ENCODE measurements around the gene MMP20.

MMP20 gene

DNA sequence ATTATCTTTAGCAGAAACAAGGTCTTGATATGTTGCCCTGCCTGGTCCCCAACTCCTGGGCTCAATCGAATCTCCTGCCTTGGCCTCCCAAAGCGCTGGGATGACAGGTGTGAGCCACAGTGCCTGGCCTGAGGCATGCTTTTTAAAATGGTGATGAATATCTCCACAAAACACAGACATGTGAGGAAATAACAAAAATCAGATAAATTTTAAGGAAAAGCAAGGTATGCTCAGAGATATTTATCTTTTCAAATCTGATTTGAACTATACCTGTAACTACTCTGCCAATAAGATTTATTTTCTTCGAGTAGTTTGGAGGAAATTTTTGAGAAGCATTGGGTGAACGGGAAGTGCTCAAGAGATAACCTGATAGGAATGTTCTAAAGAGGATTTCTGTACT lies 35.9 kb upstream of the MMP20 start:
- no peak for TF ChIP-seq CTCF (IDR thresholded peaks at IDR 0.05; ENCODE audit: control extremely low read depth, extremely low read depth, low read depth, missing control alignments)
- POLR2A ChIA-PET = no interaction called here
- CTCF ChIA-PET = interaction anchor here (0.6 to 1.0 kb wide), 2 partner anchors 13 to 392 kb away, joined by 3 read pairs; no protein-coding TSS in a partner anchor
- no peak for DNase-seq (ENCODE audit: extremely low spot score)

DNA sequence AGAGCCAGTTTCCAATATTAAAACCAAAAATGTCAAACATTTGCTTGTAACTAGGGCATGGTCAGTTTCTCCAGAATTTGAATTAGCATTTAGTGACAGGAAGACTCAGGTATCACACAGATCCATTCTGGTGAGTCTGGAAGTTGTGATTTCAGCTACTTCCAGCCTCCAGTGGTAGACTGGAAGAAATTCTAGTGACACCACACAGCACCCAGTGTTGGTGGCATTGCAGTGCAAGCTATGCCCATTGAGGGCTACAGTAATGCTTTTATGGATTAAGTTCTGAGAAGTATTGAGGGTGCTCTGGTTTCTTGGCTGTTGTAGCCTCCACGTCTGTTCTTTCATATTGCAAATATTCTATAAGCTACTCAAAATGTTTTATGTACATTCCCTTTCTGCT lies 31.4 kb upstream of the MMP20 start:
- no peak for TF ChIP-seq CTCF (IDR thresholded peaks at IDR 0.05; ENCODE audit: control extremely low read depth, extremely low read depth, low read depth, missing control alignments)
- ChIA-PET CTCF (interaction anchor here (2.8 kb wide), 1 partner anchor 10 kb away, joined by 22 read pairs; no protein-coding TSS in a partner anchor), POLR2A (no interaction called here)
- DNase-seq (ENCODE audit: extremely low spot score) = no peak

DNA sequence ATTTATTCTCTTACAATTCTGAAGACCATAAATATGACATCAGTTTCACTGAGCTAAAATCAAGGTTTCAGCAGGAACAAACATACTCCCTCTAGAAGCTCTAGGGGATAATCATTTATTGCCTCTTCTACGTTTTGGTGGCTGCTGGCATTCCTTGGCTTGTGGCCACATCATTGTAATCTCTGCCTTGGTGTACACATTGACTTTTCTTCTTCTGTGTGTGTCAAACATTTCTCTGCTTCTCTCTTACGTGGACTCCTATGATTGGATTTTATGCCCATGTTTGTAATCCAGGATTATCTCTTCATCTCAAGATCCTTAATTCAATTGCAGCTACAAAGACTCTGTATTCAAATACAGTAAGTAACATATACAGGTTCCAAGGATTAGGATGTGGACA lies 30.4 kb upstream of the MMP20 start:
- DNase-seq (ENCODE audit: extremely low spot score) = no peak
- CTCF ChIA-PET = interaction anchor here (1.8 kb wide), 1 partner anchor 11 kb away, joined by 13 read pairs; no protein-coding TSS in a partner anchor
- POLR2A ChIA-PET = no interaction called here
- TF ChIP-seq CTCF (IDR thresholded peaks at IDR 0.05; ENCODE audit: control extremely low read depth, extremely low read depth, low read depth, missing control alignments) = no peak

GRCh38 chr11:102654761-102655160 lies 29.6 kb upstream of the MMP20 start:
- ChIA-PET CTCF (interaction anchor here (0.9 to 1.8 kb wide), 2 partner anchors 11 to 41 kb away, joined by 3 to 13 read pairs; no protein-coding TSS in a partner anchor), POLR2A (no interaction called here)
- no peak for TF ChIP-seq CTCF (IDR thresholded peaks at IDR 0.05; ENCODE audit: control extremely low read depth, extremely low read depth, low read depth, missing control alignments)
- no peak for DNase-seq (ENCODE audit: extremely low spot score)

DNA sequence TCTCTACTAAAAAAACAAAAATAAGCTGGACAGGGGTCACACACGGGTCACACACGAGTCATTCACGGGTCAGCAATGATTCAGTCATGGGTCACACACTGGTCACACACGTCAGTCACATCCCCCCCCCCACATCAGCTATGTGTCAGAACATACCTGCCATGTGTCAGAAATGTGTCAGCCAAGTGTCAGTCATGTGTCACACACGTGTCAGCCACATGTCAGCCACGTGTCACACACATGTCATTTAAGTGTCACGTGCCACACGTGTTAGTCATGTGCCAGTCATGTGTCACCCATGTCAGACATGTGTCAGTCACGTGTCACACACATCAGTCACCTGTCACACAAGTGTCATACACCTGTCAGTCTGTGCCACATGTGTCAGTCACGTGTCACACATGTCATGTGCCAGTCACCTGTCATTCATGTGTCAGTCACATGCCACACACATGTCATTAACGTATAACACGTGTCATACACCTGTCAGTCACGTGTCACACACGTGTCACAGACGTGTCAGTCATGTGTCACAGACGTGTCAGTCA lies 28.7 kb upstream of the MMP20 start:
- DNase-seq (ENCODE audit: extremely low spot score) = no peak
- POLR2A ChIA-PET = no interaction called here
- TF ChIP-seq CTCF (IDR thresholded peaks at IDR 0.05; ENCODE audit: control extremely low read depth, extremely low read depth, low read depth, missing control alignments) = no peak
- CTCF ChIA-PET = interaction anchor here (4.2 kb wide), 1 partner anchor 12 kb away, joined by 37 read pairs; no protein-coding TSS in a partner anchor

DNA sequence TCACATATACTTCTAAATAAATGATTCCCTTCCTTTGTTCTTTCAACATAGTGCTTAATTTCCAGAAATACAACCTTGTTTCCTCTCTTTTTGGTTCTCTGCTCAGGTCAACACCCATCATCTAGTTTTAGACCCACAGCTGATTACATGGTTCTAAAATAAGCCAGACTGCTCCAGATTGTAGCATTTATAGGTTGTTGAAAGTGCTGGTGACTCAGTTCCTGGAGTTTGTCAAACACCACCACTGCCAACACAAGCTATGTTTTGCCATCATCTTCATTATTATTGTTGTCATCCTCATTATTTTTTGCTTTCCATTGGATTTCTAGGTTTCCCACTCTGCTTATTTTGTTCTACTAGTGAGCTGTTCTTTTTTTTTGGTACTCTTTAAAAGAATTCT lies 22.3 kb upstream of the MMP20 start:
- no peak for TF ChIP-seq CTCF (IDR thresholded peaks at IDR 0.05; ENCODE audit: control extremely low read depth, extremely low read depth, low read depth, missing control alignments)
- POLR2A ChIA-PET = no interaction called here
- no peak for DNase-seq (ENCODE audit: extremely low spot score)
- CTCF ChIA-PET = interaction anchor here (0.6 kb wide), 1 partner anchor 394 kb away, joined by 3 read pairs; no protein-coding TSS in a partner anchor
